Panc1 (cell line): ENCODE measurements around the gene PROM2. TPM values are rescaled to one million over a fixed set of nuclear protein-coding genes. Genes with fewer than 3 reads are reported as not detected.

Experiments used
- ATAC-seq: fragments of 200-7000 bp; cut with Tn5 transposase; 2 replicates; pipeline ENCODE4 v1.9.1; 2020; ENCODE audit warnings: mild to moderate bottlenecking, moderate library complexity
- BruUV-seq: library from RNA; stranded (reverse); fragments of 400-500 nt; replicated peaks from 2 replicates; lab custom pipeline; 2021; lab: Mats Ljungman, UMichigan
- CTCF ChIA-PET: fragments of 300-600 bp; sonication (Branson Sonifier 250); formaldehyde crosslinking; loops from one replicate; lab custom pipeline; 2022; ENCODE audit warnings: antibody characterized with exemption; lab: Charles Lee
- POLR2A ChIA-PET: fragments of 300-600 bp; sonication (Branson Sonifier 250); formaldehyde crosslinking; loops from one replicate; lab custom pipeline; 2022; ENCODE audit warnings: antibody characterized with exemption; lab: Charles Lee
- DNase-seq: peaks from one replicate; pipeline ENCODE4 v3.0.0-alpha.2; 2010; ENCODE audit warnings: low read depth, low spot score
- H3K27ac ChIP-seq: 2 replicates; pipeline ENCODE4 v1.5.1; 2011; ENCODE audit warnings: mild to moderate bottlenecking, low read length, inconsistent platforms
- H3K27me3 ChIP-seq: fragments of 200-500 bp; sonication (Bioruptor generic); 2 replicates; pipeline ENCODE4 v1.6.0; 2014; ENCODE audit warnings: low read length, inconsistent platforms; ENCODE audit not compliant: control insufficient read depth, insufficient read depth
- H3K36me3 ChIP-seq: fragments of 200-500 bp; sonication (Bioruptor generic); 2 replicates; pipeline ENCODE4 v1.5.1; 2014; ENCODE audit warnings: inconsistent platforms, mild to moderate bottlenecking, low read length, moderate library complexity; ENCODE audit not compliant: control insufficient read depth, insufficient read depth
- H3K4me1 ChIP-seq: 2 replicates; pipeline ENCODE4 v1.5.1; 2011; ENCODE audit warnings: inconsistent platforms, mild to moderate bottlenecking, low read length, moderate library complexity; ENCODE audit not compliant: control insufficient read depth, insufficient read depth
- H3K4me3 ChIP-seq, 2 experiments: 2 replicates each; pipeline ENCODE4 v1.5.1; 2011 to 2012; ENCODE audit warnings: low read depth in 2 of 2, low read length in 2 of 2, mild to moderate bottlenecking in 2 of 2, inconsistent platforms in 1 of 2, moderate library complexity in 1 of 2
- H3K9me3 ChIP-seq: fragments of 200-500 bp; sonication (Bioruptor generic); 2 replicates; pipeline ENCODE4 v1.5.1; 2014; ENCODE audit warnings: low read depth, mild to moderate bottlenecking, inconsistent platforms, low read length, moderate library complexity; ENCODE audit not compliant: control insufficient read depth, insufficient read depth
- CTCF ChIP-seq: fragments of 450-650 bp; IDR thresholded peaks from 2 replicates; pipeline ENCODE4 v1.5.1; 2017; ENCODE audit warnings: mild to moderate bottlenecking
- POLR2AphosphoS5 ChIP-seq: IDR thresholded peaks from 2 replicates; pipeline ENCODE4 v1.6.1; 2012; ENCODE audit warnings: mild to moderate bottlenecking, low read depth, low read length, moderate library complexity
- REST ChIP-seq, 2 experiments: IDR thresholded peaks; 2 replicates each; pipeline ENCODE4 v1.6.1; 2011 to 2012; ENCODE audit warnings: low read depth in 2 of 2, control low read depth in 1 of 2, low read length in 1 of 2, mild to moderate bottlenecking in 1 of 2, moderate library complexity in 1 of 2; ENCODE audit not compliant: insufficient read depth in 1 of 2
- SIN3A ChIP-seq: IDR thresholded peaks from 2 replicates; pipeline ENCODE4 v1.6.1; 2012; ENCODE audit warnings: low read depth, mild to moderate bottlenecking, low read length, moderate library complexity, borderline replicate concordance; ENCODE audit not compliant: insufficient read depth
- TCF7L2 ChIP-seq: IDR thresholded peaks from 2 replicates; pipeline ENCODE4 v1.6.1; 2011; ENCODE audit warnings: mild to moderate bottlenecking, low read depth, low read length, inconsistent platforms
- in situ Hi-C: cut with HindIII; loops from 2 replicates; pipeline ENCODE4 v1.10.0; 2016; ENCODE audit warnings: low sequenced_read_pairs, low pct_unique_long_range_greater_than_20kb
- intact Hi-C: fragments of 100-400 bp; cut with micrococcal nuclease; formaldehyde crosslinking; loops from one replicate; pipeline ENCODE4 v1.10.0; 2022; ENCODE audit not compliant: unreplicated experiment
- total RNA-seq: library from RNA; stranded (reverse); gene quantifications from one replicate; pipeline ENCODE4 v1.2.1, GENCODE V29; 2021; ENCODE audit not compliant: unreplicated experiment

PROM2 gene
- total RNA-seq, 1 experiment from 2014 or later, result 1.4 TPM

GRCh38 chr2:95311815-95312542, 37.7 kb downstream of the PROM2 start:
- Histone ChIP-seq H3K4me1 (0 out of 2 replicates have a peak, but pooled peaks cover 3% of the 10 kb centered on the region), H3K9me3 (no peaks in the 10 kb centered on the region), H3K27me3 (no peaks in the 10 kb centered on the region), H3K4me3 (no peak overlapping the region), H3K36me3 (no peaks in the 10 kb centered on the region), H3K27ac (no peak overlapping the region)
- no TSS peak for BruUV-seq
- in situ Hi-C loops, result no loop called here
- ATAC-seq (no peak), DNase-seq (no peak)
- ChIA-PET POLR2A (no interaction called here), CTCF (interaction anchor here (0.6 to 2.2 kb wide), 2 partner anchors 80 to 119 kb away, joined by 8 read pairs; no protein-coding TSS in a partner anchor)
- intact Hi-C loops, result no loop called here
- no peak for TF ChIP-seq CTCF
- TF ChIP-seq REST (IDR thresholded peaks at IDR 0.05; ENCODE audit: insufficient read depth in 1 of 2, low read depth in 2 of 2, low read length in 1 of 2), result no peak
- TF ChIP-seq SIN3A, result no peak
- TF ChIP-seq POLR2AphosphoS5, result no peak
- no peak for TF ChIP-seq TCF7L2

GRCh38 chr2:95312543-95313201, 38.4 kb downstream of the PROM2 start:
- no TSS peak for BruUV-seq

More at GRCh38 chr2:95312543-95313201, 38.4 kb downstream of the PROM2 start:
- ChIA-PET POLR2A (no interaction called here), CTCF (interaction anchor here (0.6 to 2.2 kb wide), 2 partner anchors 81 to 120 kb away, joined by 8 read pairs; no protein-coding TSS in a partner anchor)
- Histone ChIP-seq H3K9me3 (no peaks in the 10 kb centered on the region), H3K27me3 (no peaks in the 10 kb centered on the region), H3K36me3 (no peaks in the 10 kb centered on the region), H3K4me1 (0 out of 2 replicates have a peak, but pooled peaks cover 3% of the 10 kb centered on the region), H3K27ac (no peak overlapping the region), H3K4me3 (no peak overlapping the region)
- in situ Hi-C loops, result no loop called here
- DNase-seq (no peak), ATAC-seq (no peak)
- intact Hi-C loops, result no loop called here
- no peak for TF ChIP-seq SIN3A
